MM.1S (cell line): ENCODE data around the gene TNRC6C.

Experiments used
- DNase-seq: peaks from one replicate; pipeline ENCODE4 v3.0.0-alpha.2; 2015
- H2AFZ ChIP-seq: fragments of 300-600 bp; sonication (generic); 2 replicates; pipeline ENCODE4 v1.6.0; 2016; ENCODE audit warnings: antibody characterized with exemption, low read length
- H3F3A ChIP-seq: fragments of 300-600 bp; sonication (generic); 2 replicates; pipeline ENCODE4 v1.6.1; 2016; ENCODE audit warnings: mild to moderate bottlenecking, antibody characterized with exemption, low read length, moderate library complexity, mixed read lengths; ENCODE audit not compliant: insufficient read depth
- H3K27ac ChIP-seq: fragments of 300-600 bp; sonication (generic); 2 replicates; pipeline ENCODE4 v1.5.1; 2016; ENCODE audit warnings: mild to moderate bottlenecking, low read length
- H3K27me3 ChIP-seq: fragments of 300-600 bp; sonication (generic); replicated peaks from 2 replicates; pipeline ENCODE4 v1.6.0; 2016; ENCODE audit warnings: low read length; ENCODE audit not compliant: insufficient read depth
- H3K36me3 ChIP-seq: fragments of 300-600 bp; sonication (generic); replicated peaks from 2 replicates; pipeline ENCODE4 v1.6.1; 2016; ENCODE audit warnings: mild to moderate bottlenecking, low read length, mixed read lengths; ENCODE audit not compliant: insufficient read depth
- H3K4me1 ChIP-seq: fragments of 300-600 bp; sonication (generic); 2 replicates; pipeline ENCODE4 v1.6.1; 2016; ENCODE audit warnings: low read length, mixed read lengths
- H3K4me2 ChIP-seq: fragments of 300-600 bp; sonication (generic); 2 replicates; pipeline ENCODE4 v1.6.0; 2016; ENCODE audit warnings: low read depth, low read length
- H3K4me3 ChIP-seq: fragments of 300-600 bp; sonication (generic); 2 replicates; pipeline ENCODE4 v1.5.1; 2016; ENCODE audit warnings: low read length, mixed read lengths
- H3K79me2 ChIP-seq: fragments of 300-600 bp; sonication (generic); 2 replicates; pipeline ENCODE4 v1.6.1; 2016; ENCODE audit warnings: mixed run types, low read length, mixed read lengths
- H3K9ac ChIP-seq: fragments of 300-600 bp; sonication (generic); 2 replicates; pipeline ENCODE4 v1.6.1; 2016; ENCODE audit warnings: low read length, mixed read lengths
- H3K9me2 ChIP-seq: fragments of 300-600 bp; sonication (generic); replicated peaks from 2 replicates; pipeline ENCODE4 v1.6.1; 2016; ENCODE audit warnings: mild to moderate bottlenecking, low read length, mixed read lengths; ENCODE audit not compliant: insufficient read depth
- H3K9me3 ChIP-seq: fragments of 300-600 bp; sonication (generic); replicated peaks from 2 replicates; pipeline ENCODE4 v1.6.1; 2016; ENCODE audit warnings: mild to moderate bottlenecking, low read length, mixed read lengths; ENCODE audit not compliant: insufficient read depth
- H4K20me1 ChIP-seq: fragments of 300-600 bp; sonication (generic); 2 replicates; pipeline ENCODE4 v1.6.1; 2016; ENCODE audit warnings: mild to moderate bottlenecking, low read length, moderate library complexity, mixed read lengths; ENCODE audit not compliant: insufficient read depth
- CTCF ChIP-seq: fragments of 300-600 bp; sonication (generic); IDR thresholded peaks from 2 replicates; pipeline ENCODE4 v1.5.1; 2016; ENCODE audit warnings: antibody characterized with exemption, low read length, mixed read lengths
- EZH2 ChIP-seq: fragments of 300-600 bp; sonication (generic); optimal IDR thresholded peaks from 2 replicates; pipeline ENCODE3; 2017; ENCODE audit warnings: low read depth, mild to moderate bottlenecking, antibody characterized with exemption, low read length, mixed read lengths
- EZH2phosphoT487 ChIP-seq: fragments of 300-600 bp; sonication (generic); IDR thresholded peaks from 2 replicates; pipeline ENCODE4 v1.6.1; 2018; ENCODE audit warnings: antibody characterized with exemption, low read length

Gene TNRC6C

GRCh38 chr17:78122216-78122930 is 163.9 kb downstream of the TNRC6C start:
- Histone ChIP-seq H2AFZ (no peak overlapping the region), H3K4me3 (peak overlapping the region; percentile 54), H3K79me2 (peaks cover 86% of the 10 kb centered on the region), H4K20me1 (no peaks in the 10 kb centered on the region), H3K4me2 (peak overlapping the region; percentile 85), H3K4me1 (peaks cover 42% of the 10 kb centered on the region), H3K9me2 (no peaks in the 10 kb centered on the region), H3K27me3 (no peaks in the 10 kb centered on the region), H3F3A (peaks cover 16% of the 10 kb centered on the region), H3K27ac (peak overlapping the region; percentile 81; the same call in 1 of the 2 replicates), H3K36me3 (0 out of 2 replicates have a peak, but pooled peaks cover 6% of the 10 kb centered on the region), H3K9me3 (no peaks in the 10 kb centered on the region), H3K9ac (peak overlapping the region; percentile 71; the same call in 1 of the 2 replicates)
- TF ChIP-seq EZH2 (no peak), CTCF (no peak)
- no peak for DNase-seq

GRCh38 chr17:78122931-78123249 is 164.4 kb downstream of the TNRC6C start:
- no peak overlapping the region for H2AFZ ChIP-seq
- H3K4me2 ChIP-seq: peak overlapping the region; percentile 85
- H3K9me2 ChIP-seq: no peaks in the 10 kb centered on the region
- H3K9me3 ChIP-seq: no peaks in the 10 kb centered on the region
- peak overlapping the region; percentile 81; the same call in 1 of the 2 replicates for H3K27ac ChIP-seq
- H3F3A ChIP-seq: peaks cover 16% of the 10 kb centered on the region
- H3K9ac ChIP-seq: peak overlapping the region; percentile 6; the same call in 1 of the 2 replicates
- H3K4me1 ChIP-seq: peaks cover 42% of the 10 kb centered on the region
- peaks cover 88% of the 10 kb centered on the region for H3K79me2 ChIP-seq
- TF ChIP-seq EZH2: no peak
- TF ChIP-seq EZH2phosphoT487: no peak
- no peak for TF ChIP-seq CTCF
- no peak for DNase-seq
- H3K27me3 ChIP-seq: no peaks in the 10 kb centered on the region
- 0 out of 2 replicates have a peak, but pooled peaks cover 6% of the 10 kb centered on the region for H3K36me3 ChIP-seq
- H4K20me1 ChIP-seq: no peaks in the 10 kb centered on the region
- no peak overlapping the region for H3K4me3 ChIP-seq

- H3K4me3 ChIP-seq: no peak overlapping the region
- peaks cover 42% of the 10 kb centered on the region for H3K4me1 ChIP-seq
- H3K36me3 ChIP-seq: 0 out of 2 replicates have a peak, but pooled peaks cover 6% of the 10 kb centered on the region
Measured at GRCh38 chr17:78123258-78123929, 164.9 kb downstream of the TNRC6C start.

More at GRCh38 chr17:78123258-78123929, 164.9 kb downstream of the TNRC6C start:
- Histone ChIP-seq H3K9me2 (no peaks in the 10 kb centered on the region), H3K27me3 (no peaks in the 10 kb centered on the region), H3K27ac (no peak overlapping the region; the same call in 1 of the 2 replicates), H3K79me2 (peaks cover 91% of the 10 kb centered on the region), H3K9me3 (no peaks in the 10 kb centered on the region), H3K9ac (no peak overlapping the region), H3K4me2 (peak overlapping the region; percentile 85; the same call in 1 of the 2 replicates), H4K20me1 (no peaks in the 10 kb centered on the region), H3F3A (peaks cover 16% of the 10 kb centered on the region), H2AFZ (no peak overlapping the region)
- TF ChIP-seq CTCF (no peak), EZH2 (no peak), EZH2phosphoT487 (no peak)
- DNase-seq: no peak
